ENCODE measurements around the gene FCER2. TPM values are rescaled to one million over a fixed set of nuclear protein-coding genes. Genes with fewer than 3 reads are reported as not detected.

FCER2 gene
- total RNA-seq, 1 donor from 2014 or later: not detected

DNA sequence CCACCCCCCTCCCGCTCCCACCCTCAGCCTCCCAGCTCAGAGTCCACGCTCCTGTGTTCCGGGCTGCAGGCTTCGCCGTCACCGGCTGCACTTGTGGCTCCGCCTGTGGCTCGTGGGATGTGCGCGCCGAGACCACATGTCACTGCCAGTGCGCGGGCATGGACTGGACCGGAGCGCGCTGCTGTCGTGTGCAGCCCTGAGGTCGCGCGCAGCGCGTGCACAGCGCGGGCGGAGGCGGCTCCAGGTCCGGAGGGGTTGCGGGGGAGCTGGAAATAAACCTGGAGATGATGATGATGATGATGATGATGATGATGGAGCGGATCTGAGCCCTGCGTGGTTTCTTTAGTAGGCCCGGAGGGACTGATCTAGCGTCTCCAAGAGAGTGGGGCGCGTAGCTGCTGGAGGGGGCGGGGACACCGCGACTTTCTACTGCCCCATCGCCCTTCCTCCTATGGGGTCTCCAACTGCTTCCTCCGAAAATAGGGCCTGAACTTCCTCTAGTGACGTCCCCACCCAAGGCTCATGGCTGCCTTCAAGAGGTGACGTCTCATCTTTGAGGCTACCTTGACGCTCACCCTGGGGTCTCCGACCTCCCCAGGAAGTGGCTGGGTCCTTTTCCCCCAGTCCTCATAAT is 31.7 kb downstream of the FCER2 start:
- Mint-ChIP-seq H3K36me3 (ENCODE audit: low read depth, unreplicated experiment) (no peaks in the 10 kb centered on the region), H3K4me1 (ENCODE audit: unreplicated experiment) (peaks cover 4% of the 10 kb centered on the region), H3K27ac (ENCODE audit: unreplicated experiment) (no peak overlapping the region), H3K27me3 (ENCODE audit: unreplicated experiment) (peaks cover 16% of the 10 kb centered on the region), H3K9me3 (ENCODE audit: unreplicated experiment) (peaks cover 4% of the 10 kb centered on the region), H3K4me3 (ENCODE audit: unreplicated experiment) (peak overlapping the region; percentile 21)
- TF ChIP-seq, protein P1, sequence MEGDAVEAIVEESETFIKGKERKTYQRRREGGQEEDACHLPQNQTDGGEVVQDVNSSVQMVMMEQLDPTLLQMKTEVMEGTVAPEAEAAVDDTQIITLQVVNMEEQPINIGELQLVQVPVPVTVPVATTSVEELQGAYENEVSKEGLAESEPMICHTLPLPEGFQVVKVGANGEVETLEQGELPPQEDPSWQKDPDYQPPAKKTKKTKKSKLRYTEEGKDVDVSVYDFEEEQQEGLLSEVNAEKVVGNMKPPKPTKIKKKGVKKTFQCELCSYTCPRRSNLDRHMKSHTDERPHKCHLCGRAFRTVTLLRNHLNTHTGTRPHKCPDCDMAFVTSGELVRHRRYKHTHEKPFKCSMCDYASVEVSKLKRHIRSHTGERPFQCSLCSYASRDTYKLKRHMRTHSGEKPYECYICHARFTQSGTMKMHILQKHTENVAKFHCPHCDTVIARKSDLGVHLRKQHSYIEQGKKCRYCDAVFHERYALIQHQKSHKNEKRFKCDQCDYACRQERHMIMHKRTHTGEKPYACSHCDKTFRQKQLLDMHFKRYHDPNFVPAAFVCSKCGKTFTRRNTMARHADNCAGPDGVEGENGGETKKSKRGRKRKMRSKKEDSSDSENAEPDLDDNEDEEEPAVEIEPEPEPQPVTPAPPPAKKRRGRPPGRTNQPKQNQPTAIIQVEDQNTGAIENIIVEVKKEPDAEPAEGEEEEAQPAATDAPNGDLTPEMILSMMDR (IDR thresholded peaks at IDR 0.05; ENCODE audit: unreplicated experiment): no peak
- DNase-seq (ENCODE audit: low spot score): no peak

DNA sequence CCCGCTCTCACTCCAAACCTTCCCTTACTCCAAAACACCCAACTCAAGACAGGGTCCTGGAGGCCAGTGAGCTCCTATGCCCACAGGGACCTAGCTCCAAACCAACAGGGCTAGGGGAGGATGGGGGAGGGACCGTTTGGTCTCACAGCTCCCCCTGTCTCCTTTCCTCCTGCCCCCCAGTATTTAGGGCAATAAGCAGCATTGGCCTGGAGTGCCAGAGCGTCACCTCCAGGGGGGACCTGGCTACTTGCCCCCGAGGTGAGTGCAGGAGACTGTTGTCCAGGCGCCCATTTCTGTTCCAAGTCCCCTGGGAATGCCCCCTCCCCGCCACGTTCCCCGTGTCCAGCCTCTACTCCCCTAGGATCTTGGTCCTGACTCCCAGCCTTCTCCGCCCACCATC is 32.3 kb downstream of the FCER2 start:
- H3K4me3 Mint-ChIP-seq (ENCODE audit: unreplicated experiment): no peak overlapping the region
- H3K4me1 Mint-ChIP-seq (ENCODE audit: unreplicated experiment): peaks cover 4% of the 10 kb centered on the region
- H3K27ac Mint-ChIP-seq (ENCODE audit: unreplicated experiment): no peak overlapping the region
- H3K9me3 Mint-ChIP-seq (ENCODE audit: unreplicated experiment): peaks cover 3% of the 10 kb centered on the region
- TF ChIP-seq, protein P1 (IDR thresholded peaks at IDR 0.05; ENCODE audit: unreplicated experiment): no peak
- DNase-seq (ENCODE audit: low spot score): no peak
- H3K36me3 Mint-ChIP-seq (ENCODE audit: low read depth, unreplicated experiment): no peaks in the 10 kb centered on the region
- H3K27me3 Mint-ChIP-seq (ENCODE audit: unreplicated experiment): peaks cover 16% of the 10 kb centered on the region

DNA sequence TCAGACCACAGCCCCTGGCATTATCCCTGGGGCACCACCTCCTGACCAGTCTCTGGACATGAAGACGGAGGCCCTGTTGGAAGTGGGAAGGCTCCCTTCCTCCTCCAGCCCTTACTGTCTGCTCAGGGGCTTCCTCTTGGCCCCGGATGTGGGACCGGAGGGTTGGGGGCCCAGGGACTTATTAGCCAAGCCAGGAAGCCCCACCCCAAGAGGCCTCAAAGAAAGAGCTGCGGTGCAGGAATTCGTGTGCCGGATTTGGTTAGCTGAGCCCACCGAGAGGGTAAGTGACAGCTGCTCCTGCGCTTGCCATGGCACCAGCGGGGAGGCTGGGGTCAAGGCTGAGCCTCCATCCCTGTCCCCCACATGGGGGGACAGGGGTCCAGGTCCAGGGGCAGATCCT is 33.1 kb downstream of the FCER2 start, which contains the start of gene RETN:
Gene RETN (plus strand): TSS at position 208 of the 400 bp plus-strand sequence. CDS start 278 bp downstream, outside the sequence.
- Mint-ChIP-seq H3K27ac (ENCODE audit: unreplicated experiment) (no peak within 1 kb of the TSS), H3K4me3 (ENCODE audit: unreplicated experiment) (no peak within 1 kb of the TSS), H3K36me3 (ENCODE audit: low read depth, unreplicated experiment) (no peaks in the 10 kb centered on the region), H3K4me1 (ENCODE audit: unreplicated experiment) (peaks cover 4% of the 10 kb centered on the region), H3K9me3 (ENCODE audit: unreplicated experiment) (no peaks in the 10 kb centered on the region), H3K27me3 (ENCODE audit: unreplicated experiment) (peaks cover 16% of the 10 kb centered on the region)
- TF ChIP-seq, protein P1 (IDR thresholded peaks at IDR 0.05; ENCODE audit: unreplicated experiment): no peak
- DNase-seq (ENCODE audit: low spot score): no peak

DNA sequence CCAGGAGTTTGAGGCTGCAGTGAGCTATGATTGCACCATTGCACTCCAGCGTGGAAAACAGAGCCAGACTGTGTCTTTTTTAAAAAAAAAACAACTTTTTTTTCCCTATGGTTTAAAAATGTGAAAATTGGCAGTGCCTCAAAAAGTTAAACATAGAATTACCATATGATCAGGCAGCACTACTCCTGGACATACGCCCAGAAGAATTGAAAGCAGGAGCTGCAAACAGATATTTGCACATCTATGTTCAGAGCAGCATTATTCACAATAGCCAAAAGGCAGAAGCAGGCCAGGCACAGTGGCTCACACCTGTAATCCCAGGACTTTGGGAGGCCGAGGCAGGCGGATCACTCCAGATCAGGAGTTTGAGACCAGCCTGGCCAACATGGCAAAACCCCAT is 36.9 kb downstream of the FCER2 start:
- H3K9me3 Mint-ChIP-seq (ENCODE audit: unreplicated experiment): no peaks in the 10 kb centered on the region
- no peak overlapping the region for H3K4me3 Mint-ChIP-seq (ENCODE audit: unreplicated experiment)
- TF ChIP-seq, protein P1 (IDR thresholded peaks at IDR 0.05; ENCODE audit: unreplicated experiment): no peak
- no peaks in the 10 kb centered on the region for H3K4me1 Mint-ChIP-seq (ENCODE audit: unreplicated experiment)
- no peaks in the 10 kb centered on the region for H3K36me3 Mint-ChIP-seq (ENCODE audit: low read depth, unreplicated experiment)
- no peak overlapping the region for H3K27ac Mint-ChIP-seq (ENCODE audit: unreplicated experiment)
- peaks cover 9% of the 10 kb centered on the region for H3K27me3 Mint-ChIP-seq (ENCODE audit: unreplicated experiment)
- DNase-seq (ENCODE audit: low spot score): no peak

DNA sequence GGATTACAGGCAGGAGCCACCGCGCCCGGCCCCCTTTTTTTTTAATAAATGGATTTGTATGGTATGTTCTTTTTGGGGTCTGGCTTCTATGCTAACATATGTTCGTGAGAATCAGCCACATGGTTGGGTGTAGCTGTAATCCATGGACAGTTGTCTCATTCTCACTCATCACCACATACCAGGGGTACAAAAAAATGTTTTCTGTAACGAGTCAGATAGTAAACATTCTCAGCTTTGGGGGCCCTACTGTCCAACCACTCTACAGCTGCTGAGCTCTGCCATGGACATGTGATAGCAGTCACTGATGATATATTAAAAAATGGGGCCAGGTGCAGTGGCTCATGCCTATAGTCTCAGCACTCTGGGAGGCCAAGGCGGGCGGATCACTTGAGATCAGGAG is 38.2 kb downstream of the FCER2 start:
- DNase-seq (ENCODE audit: low spot score): no peak
- no peaks in the 10 kb centered on the region for H3K36me3 Mint-ChIP-seq (ENCODE audit: low read depth, unreplicated experiment)
- TF ChIP-seq, protein P1 (IDR thresholded peaks at IDR 0.05; ENCODE audit: unreplicated experiment): no peak
- no peak overlapping the region for H3K4me3 Mint-ChIP-seq (ENCODE audit: unreplicated experiment)
- H3K27me3 Mint-ChIP-seq (ENCODE audit: unreplicated experiment): peaks cover 3% of the 10 kb centered on the region
- no peaks in the 10 kb centered on the region for H3K9me3 Mint-ChIP-seq (ENCODE audit: unreplicated experiment)
- H3K4me1 Mint-ChIP-seq (ENCODE audit: unreplicated experiment): no peaks in the 10 kb centered on the region
- no peak overlapping the region for H3K27ac Mint-ChIP-seq (ENCODE audit: unreplicated experiment)

Measured in endothelial cell (in vitro differentiated cells).